Common myeloid progenitor, CD34-positive (primary cell): ENCODE measurements around the gene MRM2.

ENCODE experiments used
- CTCF ChIA-PET: fragments of 350-600 bp; sonication (Branson Sonifier 250); formaldehyde crosslinking; loops from one replicate; lab custom pipeline; 2021; ENCODE audit warnings: antibody characterized with exemption; lab: Charles Lee
- POLR2A ChIA-PET: fragments of 350-600 bp; sonication (Branson Sonifier 250); formaldehyde crosslinking; loops from one replicate; lab custom pipeline; 2021; ENCODE audit warnings: antibody characterized with exemption; lab: Charles Lee
- DNase-seq, 3 donors: peaks; one replicate each; pipeline versions ENCODE4 v3.0.0 to v3.0.0-alpha.2; 2013
- H3K27ac ChIP-seq, 2 experiments: 1 replicate in 1 of 2; 2 replicates in 1 of 2; pipeline ENCODE4 v1.7.0; 2013; ENCODE audit warnings: inconsistent platforms in 2 of 2, low read length in 2 of 2, mild to moderate bottlenecking in 2 of 2, low read depth in 1 of 2, moderate library complexity in 1 of 2; ENCODE audit not compliant: severe bottlenecking in 2 of 2, insufficient read depth in 1 of 2, poor library complexity in 1 of 2
- H3K27me3 ChIP-seq, 5 experiments: replicated peaks in 2 of 5; 1 replicate in 3 of 5; 2 replicates in 2 of 5; pipeline versions ENCODE4 v1.6.1 to v1.7.0; 2013; ENCODE audit warnings: low read length in 4 of 5, mild to moderate bottlenecking in 2 of 5, moderate library complexity in 2 of 5, inconsistent platforms in 1 of 5; ENCODE audit not compliant: insufficient read depth in 5 of 5, control insufficient read depth in 4 of 5
- H3K36me3 ChIP-seq, 4 experiments: 1 replicate in 2 of 4; 2 replicates in 2 of 4; pipeline versions ENCODE4 v1.6.1 to v1.7.0; 2013; ENCODE audit warnings: low read length in 3 of 4, control low read depth in 1 of 4, mild to moderate bottlenecking in 1 of 4; ENCODE audit not compliant: control insufficient read depth in 4 of 4, insufficient read depth in 4 of 4
- H3K4me1 ChIP-seq, 4 experiments: 1 replicate in 3 of 4; 2 replicates in 1 of 4; pipeline versions ENCODE4 v1.6.1 to v1.7.1; 2013; ENCODE audit warnings: low read length in 3 of 4, mild to moderate bottlenecking in 3 of 4, control low read depth in 1 of 4, inconsistent platforms in 1 of 4, moderate library complexity in 1 of 4; ENCODE audit not compliant: control insufficient read depth in 4 of 4, insufficient read depth in 4 of 4; ENCODE audit errors: control extremely low read depth in 1 of 4
- H3K4me3 ChIP-seq, 7 experiments: 1 replicate in 4 of 7; 2 replicates in 3 of 7; pipeline versions ENCODE4 v1.5.1 to v1.7.0; 2013; ENCODE audit warnings: mild to moderate bottlenecking in 7 of 7, low read length in 6 of 7, moderate library complexity in 6 of 7, inconsistent platforms in 2 of 7, low read depth in 2 of 7, control low read depth in 1 of 7; ENCODE audit not compliant: insufficient read depth in 4 of 7, control insufficient read depth in 1 of 7; ENCODE audit errors: extremely low read depth in 1 of 7
- H3K9me3 ChIP-seq, 5 experiments: 1 replicate in 4 of 5; 2 replicates in 1 of 5; pipeline versions ENCODE4 v1.6.1 to v1.7.1; 2013; ENCODE audit warnings: low read length in 4 of 5, mild to moderate bottlenecking in 2 of 5, inconsistent platforms in 1 of 5, low read depth in 1 of 5, moderate library complexity in 1 of 5; ENCODE audit not compliant: control insufficient read depth in 4 of 5, insufficient read depth in 2 of 5; ENCODE audit errors: control extremely low read depth in 1 of 5
- WGBS: methylation state at CpG from one replicate; pipeline ENCODE4 v1.1.5; 2013; ENCODE audit not compliant: insufficient coverage; 5-methylcytosine and 5-hydroxymethylcytosine counted together

Gene MRM2

GRCh38 chr7:2215851-2216250 is 26.2 kb downstream of the MRM2 start:
- peaks cover 0 to 5% (median 0%) of the 10 kb centered on the region in 4 experiments for H3K4me1 ChIP-seq
- WGBS = 97% methylated on average over 14 of the region's 17 CpGs
- peaks cover 13 to 88% (median 70%) of the 10 kb centered on the region in 4 experiments for H3K36me3 ChIP-seq
- H3K4me3 ChIP-seq = no peak overlapping the region
- no peaks in the 10 kb centered on the region for H3K27me3 ChIP-seq
- no peaks in the 10 kb centered on the region for H3K9me3 ChIP-seq
- no peak overlapping the region for H3K27ac ChIP-seq
- CTCF ChIA-PET = interaction anchor here (1.8 kb wide), 1 partner anchor 12 kb away, joined by 6 read pairs; no protein-coding TSS in a partner anchor
- POLR2A ChIA-PET = no interaction called here
- no peak for DNase-seq

- no peaks in the 10 kb centered on the region for H3K9me3 ChIP-seq
- 78% methylated on average over 7 of the region's 9 CpGs for WGBS
- ChIA-PET POLR2A (no interaction called here), CTCF (interaction anchor here (1.8 kb wide), 1 partner anchor 11 kb away, joined by 6 read pairs; no protein-coding TSS in a partner anchor)
- peak overlapping the region in 1 of 2 experiments; percentile 30 for H3K27ac ChIP-seq
- no peaks in the 10 kb centered on the region for H3K27me3 ChIP-seq
- H3K4me1 ChIP-seq = peaks cover 0 to 5% (median 0%) of the 10 kb centered on the region in 4 experiments
- H3K36me3 ChIP-seq = peaks cover 13 to 86% (median 70%) of the 10 kb centered on the region in 4 experiments
- peak in 2 of 3 donors; percentile 65 to 76 for DNase-seq
- peak overlapping the region in 1 of 7 experiments; percentile 2 for H3K4me3 ChIP-seq
Measured at GRCh38 chr7:2214636-2215035, 27.4 kb downstream of the MRM2 start.

GRCh38 chr7:2213551-2214215 is 28.3 kb downstream of the MRM2 start:
- CTCF ChIA-PET = interaction anchor here (1.5 kb wide), 1 partner anchor 42 kb away, joined by 3 read pairs; no protein-coding TSS in a partner anchor
- H3K36me3 ChIP-seq = peaks cover 13 to 88% (median 68%) of the 10 kb centered on the region in 4 experiments

GRCh38 chr7:2212906-2213305 is 29.1 kb downstream of the MRM2 start:
- peaks cover 13 to 89% (median 73%) of the 10 kb centered on the region in 4 experiments for H3K36me3 ChIP-seq
- peaks cover 0 to 5% (median 0%) of the 10 kb centered on the region in 4 experiments for H3K4me1 ChIP-seq
- ChIA-PET POLR2A (no interaction called here), CTCF (interaction anchor here (1.5 kb wide), 1 partner anchor 41 kb away, joined by 3 read pairs; no protein-coding TSS in a partner anchor)
- no peak overlapping the region for H3K4me3 ChIP-seq
- no peaks in the 10 kb centered on the region for H3K9me3 ChIP-seq
- no peaks in the 10 kb centered on the region for H3K27me3 ChIP-seq
- H3K27ac ChIP-seq = no peak overlapping the region
- 96% methylated on average over 8 of the region's 10 CpGs for WGBS
- no peak for DNase-seq

More at GRCh38 chr7:2213551-2214215, 28.3 kb downstream of the MRM2 start:
- Histone ChIP-seq H3K4me3 (no peak overlapping the region), H3K4me1 (peaks cover 0 to 5% (median 0%) of the 10 kb centered on the region in 4 experiments), H3K27me3 (no peaks in the 10 kb centered on the region), H3K9me3 (no peaks in the 10 kb centered on the region), H3K27ac (peak overlapping the region in 1 of 2 experiments; percentile 30)
- POLR2A ChIA-PET = no interaction called here
- DNase-seq = no peak
- WGBS = 98% methylated on average over 14 of the region's 15 CpGs

- no peaks in the 10 kb centered on the region for H3K27me3 ChIP-seq
- H3K27ac ChIP-seq = no peak overlapping the region
- DNase-seq = no peak
- POLR2A ChIA-PET = no interaction called here
- peaks cover 13 to 88% (median 71%) of the 10 kb centered on the region in 4 experiments for H3K36me3 ChIP-seq
- CTCF ChIA-PET = interaction anchor here (1.0 to 1.5 kb wide), 3 partner anchors 8 to 40 kb away, joined by 3 to 4 read pairs (median 3); no protein-coding TSS in a partner anchor
- H3K4me1 ChIP-seq = peaks cover 0 to 5% (median 0%) of the 10 kb centered on the region in 4 experiments
- 97% methylated on average over 11 of the region's 13 CpGs for WGBS
- H3K9me3 ChIP-seq = no peaks in the 10 kb centered on the region
- H3K4me3 ChIP-seq = no peak overlapping the region
Measured at GRCh38 chr7:2211926-2212325, 30.1 kb downstream of the MRM2 start.

- POLR2A ChIA-PET = no interaction called here
Measured at GRCh38 chr7:2211259-2211880, 30.6 kb downstream of the MRM2 start.

More at GRCh38 chr7:2211259-2211880, 30.6 kb downstream of the MRM2 start:
- DNase-seq = no peak
- no peaks in the 10 kb centered on the region for H3K9me3 ChIP-seq
- H3K4me1 ChIP-seq = peaks cover 0 to 5% (median 0%) of the 10 kb centered on the region in 4 experiments
- H3K4me3 ChIP-seq = no peak overlapping the region
- CTCF ChIA-PET = interaction anchor here (1.0 to 1.3 kb wide), 2 partner anchors 8 to 9 kb away, joined by 3 to 4 read pairs; no protein-coding TSS in a partner anchor
- H3K27me3 ChIP-seq = no peaks in the 10 kb centered on the region
- 97% methylated on average over 14 of the region's 15 CpGs for WGBS
- no peak overlapping the region for H3K27ac ChIP-seq
- peaks cover 13 to 83% (median 66%) of the 10 kb centered on the region in 4 experiments for H3K36me3 ChIP-seq
